B cell (primary cell): ENCODE measurements around the gene UBE2L5.

Experiments
- CTCF ChIP-seq: fragments of 200-600 bp; IDR thresholded peaks from one replicate; pipeline ENCODE4 v1.8.0; 2022; ENCODE audit warnings: antibody characterized with exemption, mild to moderate bottlenecking
- EZH2 ChIP-seq: IDR thresholded peaks from 2 replicates; pipeline ENCODE4 v1.6.1; 2012; ENCODE audit warnings: borderline replicate concordance, low read depth, mild to moderate bottlenecking, moderate library complexity, low read length; ENCODE audit not compliant: insufficient read depth, poor library complexity, severe bottlenecking

GRCh38 chr13:30391956-30392680 lies 30.2 kb upstream of the UBE2L5 start:
- TF ChIP-seq EZH2 = no peak
- no peak for TF ChIP-seq CTCF
